HG02798 (cell line): Measurements from ENCODE around the gene MYCN.

Experiments used
- ATAC-seq: cut with Tn5 transposase; IDR thresholded peaks from one replicate; pipeline ENCODE4 v1.9.1; 2021; ENCODE audit warnings: mild to moderate bottlenecking; ENCODE audit not compliant: unreplicated experiment, poor library complexity

Gene MYCN

GRCh38 chr2:15992457-15993231 lies 52.3 kb downstream of the MYCN start:
- ATAC-seq: no peak

GRCh38 chr2:15993232-15993610 lies 52.9 kb downstream of the MYCN start:
- no peak for ATAC-seq

GRCh38 chr2:15993666-15994065 lies 53.3 kb downstream of the MYCN start:
- ATAC-seq: no peak

DNA sequence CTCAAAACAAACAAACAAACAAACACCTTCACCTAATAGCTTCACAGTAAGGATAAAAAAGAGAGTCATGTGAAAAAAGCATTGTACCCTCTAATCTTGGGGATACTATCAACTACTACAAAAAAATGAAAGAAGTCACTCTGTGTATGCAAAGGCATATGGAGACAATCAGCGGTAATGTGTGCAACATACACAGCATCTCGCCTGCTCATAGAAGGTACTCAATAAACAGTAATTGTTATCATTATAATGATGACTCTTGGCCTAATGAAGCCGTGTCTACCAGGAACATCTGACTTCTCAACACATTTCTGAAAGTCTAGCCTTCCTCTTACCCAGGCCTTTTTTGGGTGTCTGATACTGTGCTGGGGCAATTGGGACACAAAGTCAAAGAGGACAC lies 55.3 kb downstream of the MYCN start:
- ATAC-seq: no peak
